ENCODE data around the gene LILRB3. TPM values are rescaled to one million over a fixed set of nuclear protein-coding genes. Genes with fewer than 3 reads are reported as not detected.
A peak's percentile ranks its signal among the peaks of the same experiment; 100 is the strongest.
"Not testable (repeated sequence)": the region's sequence is repeated elsewhere in the genome, so short reads cannot be mapped to it uniquely, and the experiment has no call there.

LILRB3 gene
- total RNA-seq, 1 donor, result 1.1 TPM

DNA sequence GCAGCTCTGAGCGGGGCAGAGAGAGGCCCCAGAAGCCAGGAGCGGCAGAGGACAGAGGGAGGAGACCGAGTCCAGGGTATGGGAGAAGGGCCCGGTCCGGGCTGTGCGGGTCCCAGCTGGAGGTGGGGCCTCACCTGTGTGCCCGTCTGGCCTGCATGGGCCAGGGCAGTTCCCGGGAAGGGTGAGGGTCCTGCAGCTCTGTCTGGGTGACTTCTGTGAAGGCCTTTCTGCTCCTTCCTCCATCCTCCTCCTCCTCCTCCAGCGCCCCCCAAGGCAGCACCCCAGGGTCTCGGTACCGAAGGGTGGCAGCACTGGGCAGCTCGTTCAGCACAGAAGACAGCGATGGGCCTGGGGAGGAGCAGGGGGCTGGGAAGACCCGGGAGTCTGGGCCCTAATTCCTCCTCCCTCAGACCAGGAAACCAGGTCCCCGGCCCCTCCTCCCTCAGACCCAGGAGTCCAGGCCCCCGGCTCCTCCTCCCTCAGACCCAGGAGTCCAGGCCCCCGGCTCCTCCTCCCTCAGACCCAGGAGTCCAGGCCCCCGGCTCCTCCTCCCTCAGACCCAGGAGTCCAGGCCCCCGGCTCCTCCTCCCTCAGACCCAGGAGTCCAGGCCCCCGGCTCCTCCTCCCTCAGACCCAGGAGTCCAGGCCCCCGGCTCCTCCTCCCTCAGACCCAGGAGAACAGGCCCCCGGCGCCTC, 50.9 kb downstream of the LILRB3 start:
- not testable (repeated sequence) for DNase-seq (ENCODE audit: low read depth in 2 of 3, low spot score in 2 of 3)

DNA sequence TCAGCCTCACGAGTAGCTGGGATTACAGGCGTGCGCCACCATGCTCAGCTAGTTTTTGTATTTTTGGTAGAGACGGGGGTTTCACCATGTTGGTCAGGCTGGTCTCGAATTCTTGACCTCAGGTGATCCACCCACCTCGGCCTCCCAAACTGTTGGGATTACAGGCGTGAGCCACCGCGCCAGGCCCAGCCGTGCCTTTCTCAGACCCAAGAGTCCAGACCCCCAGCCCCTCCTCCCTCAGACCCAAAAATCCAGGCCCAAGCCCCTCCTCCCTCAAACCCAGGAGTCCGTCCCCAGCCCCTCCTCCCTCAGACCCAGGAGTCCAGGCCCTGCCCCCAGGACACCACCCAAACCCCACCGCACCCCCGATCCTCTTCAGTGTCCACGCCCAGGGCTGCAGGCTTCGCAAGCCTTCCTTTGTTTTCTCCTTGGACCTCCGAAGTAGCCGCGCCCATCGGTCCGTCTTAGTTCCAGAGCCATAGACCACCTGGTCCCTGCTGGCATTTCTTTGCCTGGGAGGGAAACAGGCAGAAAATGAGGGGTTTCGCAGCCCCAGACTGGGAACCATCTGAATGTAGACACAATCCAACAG, 53.6 kb downstream of the LILRB3 start:
- no peak for DNase-seq (ENCODE audit: low read depth in 2 of 3, low spot score in 2 of 3)

DNA sequence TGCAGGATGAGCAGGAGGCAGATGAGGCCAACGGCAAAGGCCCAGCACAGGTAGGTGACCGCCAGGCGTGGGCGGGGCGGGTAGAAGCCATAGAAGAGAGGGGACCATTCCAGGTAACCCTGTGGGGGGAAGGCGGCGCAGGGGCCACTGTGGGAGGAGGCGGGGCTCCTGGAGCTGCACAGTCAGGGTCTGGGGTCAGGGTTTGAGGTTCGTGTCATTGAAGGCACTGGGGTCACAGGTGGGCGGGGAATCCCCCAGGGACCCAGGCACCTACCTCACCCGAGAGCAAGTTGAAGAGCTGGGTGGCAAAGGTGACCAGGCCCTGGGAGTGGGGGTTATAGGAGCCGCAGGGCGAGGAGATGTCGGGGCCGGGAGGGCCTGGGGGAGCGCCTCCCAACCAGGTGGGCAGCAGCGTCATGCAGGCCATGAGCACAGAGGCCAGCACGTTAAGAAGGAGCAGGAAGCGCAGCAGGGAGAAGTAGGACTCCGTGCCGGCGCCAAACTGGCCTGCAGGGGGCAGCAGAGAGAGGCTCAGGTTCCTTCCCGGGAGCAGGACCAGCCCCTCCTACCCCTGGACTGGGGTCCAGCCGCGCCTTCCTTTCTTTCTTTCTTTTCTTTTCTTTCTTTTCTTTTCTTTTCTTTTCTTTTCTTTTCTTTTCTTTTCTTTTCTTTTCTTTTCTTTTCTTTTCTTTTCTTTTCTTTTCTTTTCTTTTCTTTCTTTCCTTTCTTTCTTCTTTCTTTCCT, 54.5 kb downstream of the LILRB3 start:
- peak; percentile 79 to 87 (median 84) for DNase-seq (ENCODE audit: low read depth in 2 of 3, low spot score in 2 of 3)

Small RNA genes within 50 kb of the gene (small RNA-seq; reads per million reads assigned to genes)
- gene RNU6-1307P, result not detected

Other genes starting within 250 kb of the LILRB3 start
- 0.27 TPM for gene CACNG6, start 231.4 kb downstream of the LILRB3 start, total RNA-seq
- gene VSTM1, start 159.1 kb downstream of the LILRB3 start, total RNA-seq, result 2.2 TPM
- gene TARM1, start 141.6 kb downstream of the LILRB3 start, total RNA-seq, result not detected
- 0.54 TPM for gene OSCAR, start 122.2 kb downstream of the LILRB3 start, total RNA-seq
- 18.9 TPM for gene NDUFA3, start 120.2 kb downstream of the LILRB3 start, total RNA-seq
- 14.3 TPM for gene TFPT, start 107.3 kb downstream of the LILRB3 start, total RNA-seq
- 77.0 TPM for gene PRPF31, start 107.3 kb downstream of the LILRB3 start, total RNA-seq
- gene CNOT3, start 85.2 kb downstream of the LILRB3 start, total RNA-seq, result 20.2 TPM
- 4.8 TPM for gene LENG1, start 63.3 kb downstream of the LILRB3 start, total RNA-seq
- gene TMC4, start 49.8 kb downstream of the LILRB3 start, total RNA-seq, result under 0.01 TPM
- gene MBOAT7, start 33.4 kb downstream of the LILRB3 start, total RNA-seq, result 270 TPM
- gene TSEN34, start 31.7 kb downstream of the LILRB3 start, total RNA-seq, result 80.0 TPM
- gene RPS9, start 22.1 kb downstream of the LILRB3 start, total RNA-seq, result 4,994 TPM
- 0.27 TPM for gene LILRA6, start 19.8 kb upstream of the LILRB3 start, total RNA-seq
- gene LILRB5, start 34.3 kb upstream of the LILRB3 start, total RNA-seq, result under 0.01 TPM
- gene LILRB2, start 58.1 kb upstream of the LILRB3 start, total RNA-seq, result 3.8 TPM
- 3.8 TPM for gene LILRA5, start 90.2 kb upstream of the LILRB3 start, total RNA-seq
- gene LILRA4, start 116.2 kb upstream of the LILRB3 start, total RNA-seq, result 0.27 TPM
- 166 TPM for gene LAIR1, start 141.9 kb upstream of the LILRB3 start, total RNA-seq
- gene TTYH1, start 192.5 kb upstream of the LILRB3 start, total RNA-seq, result 0.81 TPM
- gene LENG8, start 226.2 kb upstream of the LILRB3 start, total RNA-seq, result 170 TPM
- 10.8 TPM for gene LENG9, start 240.8 kb upstream of the LILRB3 start, total RNA-seq